Measurements from ENCODE around the gene MAN2C1.
A peak's percentile ranks its signal among the peaks of the same experiment; 100 is the strongest.

MAN2C1 gene

GRCh38 chr15:75367913-75368688, at the start of gene MAN2C1:
Gene MAN2C1 (minus strand): TSS chr15:75368607. CDS start chr15:75368583, 24 bp downstream.
- FAIRE-seq: peak; percentile 94

- no peak for FAIRE-seq
These were observed 48.2 kb upstream of the MAN2C1 start for GRCh38 chr15:75416584-75416983.

- no peak for FAIRE-seq
These were observed 41.8 kb upstream of the MAN2C1 start for GRCh38 chr15:75410196-75410595.

- no peak for FAIRE-seq
These were observed 38.7 kb upstream of the MAN2C1 start for GRCh38 chr15:75407083-75407482.

- no peak for FAIRE-seq
These were observed 35.5 kb upstream of the MAN2C1 start for GRCh38 chr15:75403892-75404291.

GRCh38 chr15:75397494-75397893, 29.1 kb upstream of the MAN2C1 start:
- no peak for FAIRE-seq

GRCh38 chr15:75389791-75390382, 21.5 kb upstream of the MAN2C1 start:
- no peak for FAIRE-seq

- peak; percentile 47 for FAIRE-seq
These were observed 15.6 kb upstream of the MAN2C1 start for GRCh38 chr15:75383986-75384385.

- FAIRE-seq: no peak
These were observed 12.4 kb upstream of the MAN2C1 start for GRCh38 chr15:75380773-75381172.

- FAIRE-seq: no peak
These were observed 3.7 kb upstream of the MAN2C1 start for GRCh38 chr15:75371901-75372688.

GRCh38 chr15:75371486-75371885, 3.1 kb upstream of the MAN2C1 start:
- no peak for FAIRE-seq

GRCh38 chr15:75369897-75370581, 1.6 kb upstream of the MAN2C1 start:
- FAIRE-seq: no peak

- no peak for FAIRE-seq
These were observed 357 bp upstream of the MAN2C1 start for GRCh38 chr15:75368689-75369239.

GRCh38 chr15:75367406-75367912, 948 bp downstream of the MAN2C1 start:
- no peak for FAIRE-seq

- FAIRE-seq: no peak
These were observed 1.4 kb downstream of the MAN2C1 start for GRCh38 chr15:75367006-75367405.

- FAIRE-seq: no peak
These were observed 2.2 kb downstream of the MAN2C1 start for GRCh38 chr15:75366163-75366562.

GRCh38 chr15:75364881-75365280, 3.5 kb downstream of the MAN2C1 start:
- no peak for FAIRE-seq

GRCh38 chr15:75363786-75364185, 4.6 kb downstream of the MAN2C1 start:
- FAIRE-seq: no peak

- FAIRE-seq: no peak
These were observed 5.7 kb downstream of the MAN2C1 start for GRCh38 chr15:75362642-75363249.

GRCh38 chr15:75361989-75362641, 6.3 kb downstream of the MAN2C1 start:
- no peak for FAIRE-seq

GRCh38 chr15:75361361-75361988, 6.9 kb downstream of the MAN2C1 start:
- FAIRE-seq: no peak
